IPS-11a (cell line): Measurements from ENCODE around the gene RPS6KC1.
"Not testable (repeated sequence)": the region's sequence is repeated elsewhere in the genome, so short reads cannot be mapped to it uniquely, and the experiment has no call there.

Source experiments
- H3K4me3 ChIP-seq: one replicate; pipeline ENCODE4 v1.5.1; 2013; ENCODE audit warnings: low read depth, low read length, control low read depth

The RPS6KC1 gene

DNA sequence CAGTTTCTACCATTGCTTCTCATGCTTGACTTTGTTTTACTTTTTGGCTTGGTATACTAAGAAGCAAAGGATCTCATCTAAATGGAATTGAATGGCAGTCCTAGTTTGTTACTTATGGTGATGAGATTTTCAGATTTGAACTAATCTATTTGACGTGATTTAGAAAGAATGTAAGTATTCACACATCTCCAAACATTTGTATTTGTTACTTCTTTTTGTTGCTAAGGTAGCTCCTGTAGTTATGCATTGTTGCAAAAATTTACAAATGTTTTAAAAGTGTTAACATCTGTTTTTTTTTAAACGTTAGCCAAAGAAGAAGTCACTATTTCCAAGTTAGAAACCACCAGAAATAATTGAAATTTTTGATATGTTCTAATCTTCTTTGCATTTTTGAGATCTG lies 222.5 kb downstream of the RPS6KC1 start:
- no peak overlapping the region for H3K4me3 ChIP-seq

DNA sequence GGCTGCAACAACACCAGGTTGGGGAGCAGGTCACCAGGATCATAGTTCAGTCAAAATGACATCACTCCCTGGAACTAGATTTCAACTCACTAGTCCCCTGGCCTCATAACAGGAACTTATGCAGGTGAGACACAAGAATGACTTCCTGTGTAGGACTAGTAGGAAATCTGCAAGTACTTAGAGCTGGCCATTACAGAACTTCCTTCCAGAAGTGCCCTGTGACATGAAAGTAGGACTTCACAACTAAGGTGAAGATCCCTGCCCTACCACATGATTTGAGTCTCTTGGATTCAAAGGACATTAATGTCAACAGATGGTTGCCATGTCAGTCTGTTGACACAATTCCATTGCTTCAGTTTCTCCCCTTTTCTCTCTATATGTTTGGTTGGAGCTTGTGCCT lies 223.1 kb downstream of the RPS6KC1 start:
- no peak overlapping the region for H3K4me3 ChIP-seq

DNA sequence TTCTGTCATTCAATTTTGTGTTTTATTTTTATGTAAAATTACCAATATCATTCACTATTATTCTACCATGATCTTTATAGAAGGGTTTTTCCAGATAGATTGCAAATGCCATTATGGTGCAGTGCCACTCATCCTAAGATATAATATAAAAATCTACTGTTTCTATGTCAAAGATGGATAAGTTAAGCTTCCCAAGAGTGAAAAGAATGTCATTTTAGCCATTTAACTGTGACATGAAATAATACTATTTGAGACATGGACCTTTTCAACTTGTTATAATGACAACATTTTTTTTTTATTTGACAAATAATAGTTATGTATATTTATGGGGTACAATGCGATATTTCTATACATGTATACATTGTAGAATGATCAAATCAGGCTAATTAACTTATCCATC lies 224.3 kb downstream of the RPS6KC1 start:
- H3K4me3 ChIP-seq: no peak overlapping the region

DNA sequence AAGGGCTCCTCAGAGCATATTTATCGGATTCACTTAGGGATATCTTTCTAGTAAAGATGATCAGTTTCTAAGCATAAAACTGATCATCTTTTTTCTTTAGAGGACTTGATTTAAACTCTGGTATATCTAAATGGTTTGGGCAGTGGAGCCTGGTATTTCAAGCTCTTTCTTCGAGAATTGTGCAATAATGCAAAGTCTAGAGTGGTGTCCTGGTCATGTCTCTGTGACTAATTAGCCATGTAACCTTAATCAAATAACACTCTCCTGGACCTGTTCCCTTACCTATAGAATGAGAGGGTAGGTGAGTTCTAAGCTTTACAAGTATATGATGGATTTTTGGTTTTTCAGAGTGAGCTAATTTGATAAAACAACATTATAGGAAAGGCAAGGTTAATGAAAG lies 225.2 kb downstream of the RPS6KC1 start:
- H3K4me3 ChIP-seq: no peak overlapping the region

DNA sequence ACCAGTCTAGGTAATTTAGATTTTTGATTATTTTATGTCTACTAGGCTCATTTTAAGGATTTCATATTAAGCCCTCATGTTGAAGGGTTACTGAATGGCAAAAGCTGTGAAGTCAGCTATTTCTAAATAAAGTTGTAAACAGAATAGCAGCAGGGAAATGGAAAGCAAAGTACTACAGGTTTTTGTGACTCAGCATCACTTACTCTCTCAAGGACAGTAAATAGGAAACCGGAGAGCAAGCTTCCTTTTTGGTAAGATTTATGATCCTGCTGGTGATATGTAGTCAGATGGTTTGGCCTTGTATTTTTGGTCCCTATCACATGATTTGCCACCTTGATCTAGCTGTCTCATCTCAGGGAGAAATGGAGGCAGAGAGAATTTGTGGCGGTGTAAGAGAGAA lies 226.0 kb downstream of the RPS6KC1 start:
- no peak overlapping the region for H3K4me3 ChIP-seq

DNA sequence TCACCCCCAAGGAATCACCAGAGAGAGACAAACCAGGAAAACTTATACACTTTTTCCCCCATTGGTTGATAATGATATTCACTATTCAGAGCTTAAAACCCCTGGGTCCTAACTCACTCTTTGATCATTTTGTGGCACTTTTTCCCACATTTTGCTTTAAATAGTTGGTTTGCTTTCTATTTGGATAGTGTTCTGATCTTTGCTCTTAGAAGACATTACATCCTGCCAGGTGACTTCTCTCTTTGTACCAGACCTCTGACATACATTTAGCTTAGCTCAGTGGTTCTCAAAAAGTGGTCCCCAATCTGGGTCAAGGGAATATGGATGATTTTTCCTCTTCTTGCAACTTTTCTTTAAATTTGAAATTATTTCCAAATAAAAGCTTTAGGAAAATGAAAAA lies 228.4 kb downstream of the RPS6KC1 start:
- H3K4me3 ChIP-seq: no peak overlapping the region

DNA sequence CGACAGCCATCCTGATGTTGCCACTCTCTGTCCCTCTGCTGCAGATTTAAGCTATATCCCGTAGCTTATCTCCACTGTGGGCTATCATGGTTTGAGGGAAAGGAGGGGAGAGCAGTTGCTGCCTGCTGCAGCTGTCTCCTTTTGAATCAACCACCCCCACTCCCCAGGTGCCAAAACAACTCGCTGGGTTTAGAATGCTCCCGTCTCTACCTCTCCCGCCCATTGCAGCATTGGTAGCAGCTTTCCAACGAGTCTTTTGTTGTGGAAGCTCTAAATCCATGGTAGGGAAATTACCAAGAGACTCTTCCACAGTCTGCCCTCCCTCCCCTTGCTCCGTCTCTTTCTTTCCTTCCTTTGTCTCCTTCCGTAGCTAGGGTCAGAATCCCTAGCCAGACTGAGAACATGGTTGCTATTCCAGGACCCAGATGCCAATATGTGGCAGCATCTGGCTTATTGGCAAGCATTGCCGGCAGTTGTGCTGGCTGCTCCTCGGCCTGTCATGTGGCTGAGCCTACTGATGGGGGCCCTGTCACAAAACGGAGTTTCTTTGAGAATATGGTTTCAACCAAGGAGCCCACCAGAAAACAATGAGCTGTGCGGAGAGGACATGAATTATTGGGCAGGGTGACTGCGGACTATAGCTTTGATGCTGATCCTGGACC lies 230.7 kb downstream of the RPS6KC1 start:
- H3K4me3 ChIP-seq: no peak overlapping the region

DNA sequence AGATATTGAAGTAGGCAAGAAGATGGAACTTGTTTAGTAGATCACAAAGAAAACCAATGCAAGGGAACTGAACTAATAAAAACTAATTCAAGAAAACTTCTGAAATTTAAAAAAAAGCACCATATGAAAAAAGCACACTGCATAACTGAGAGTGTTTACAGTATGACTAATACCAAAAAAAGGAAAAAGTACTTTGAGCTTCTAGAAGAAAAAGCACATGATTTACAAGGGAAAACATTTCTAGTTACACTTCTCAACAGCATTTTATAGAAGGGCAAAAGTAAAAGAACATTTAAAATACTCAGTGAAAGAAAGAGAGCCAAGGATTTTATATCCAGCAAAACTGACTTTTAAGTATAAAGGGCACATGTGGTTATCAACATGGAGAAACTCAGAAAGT lies 233.6 kb downstream of the RPS6KC1 start:
- H3K4me3 ChIP-seq: no peak overlapping the region

DNA sequence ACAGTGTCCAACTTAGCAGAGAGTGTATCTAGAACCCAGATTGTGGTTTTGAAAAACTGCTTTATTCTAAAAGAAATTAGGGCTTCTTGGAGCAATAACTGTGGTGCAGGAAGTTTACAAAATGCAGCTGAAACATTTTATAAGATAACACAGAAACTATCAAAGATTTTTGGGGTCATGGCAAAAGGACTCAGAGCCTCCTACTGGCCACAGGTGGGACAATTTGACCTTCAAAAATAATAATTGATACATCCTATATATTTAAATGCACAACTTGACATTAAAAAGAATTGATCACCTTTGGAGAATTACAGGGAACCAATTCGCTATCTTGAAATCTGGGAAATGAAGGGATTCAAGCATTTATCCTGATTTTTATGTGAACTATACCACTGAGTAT lies 235.2 kb downstream of the RPS6KC1 start:
- no peak overlapping the region for H3K4me3 ChIP-seq

DNA sequence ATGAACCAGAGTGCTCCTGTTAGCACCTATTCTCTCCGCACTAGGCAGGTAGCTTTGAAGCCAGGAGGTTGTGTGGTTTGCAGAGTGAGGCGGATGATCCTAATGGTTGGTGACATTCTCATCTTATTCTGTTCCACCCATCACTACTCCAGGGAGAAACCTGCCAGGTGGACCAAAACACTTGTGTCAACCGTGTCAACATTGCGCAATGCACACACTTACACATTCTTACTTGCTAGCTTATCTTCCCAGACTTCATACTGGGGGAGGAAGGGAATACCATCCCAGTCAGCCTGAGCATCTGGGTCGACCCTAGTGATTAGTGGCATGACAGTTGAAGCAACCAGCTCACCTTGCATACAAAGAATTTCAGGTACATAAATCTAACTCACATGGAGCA lies 236.9 kb downstream of the RPS6KC1 start:
- H3K4me3 ChIP-seq: no peak overlapping the region

DNA sequence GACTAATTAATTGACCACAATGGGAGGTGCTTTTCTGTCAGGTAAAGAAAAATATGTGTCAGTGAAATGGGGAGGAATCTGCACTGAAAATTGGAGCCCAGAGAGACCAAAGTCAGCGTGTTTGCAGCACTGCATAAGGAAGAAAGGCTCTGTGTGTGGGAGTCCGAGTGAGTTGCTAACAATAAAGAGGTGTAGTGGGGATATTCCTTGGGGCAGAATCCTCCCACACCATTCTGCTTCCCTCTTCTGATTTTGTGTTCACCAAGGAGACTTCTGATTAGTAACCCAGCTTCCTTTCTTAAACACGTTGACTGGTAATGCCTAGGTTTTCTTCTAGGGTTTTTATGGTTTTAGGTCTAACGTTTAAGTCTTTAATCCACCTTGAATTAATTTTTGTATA lies 240.5 kb downstream of the RPS6KC1 start:
- H3K4me3 ChIP-seq: no peak overlapping the region

DNA sequence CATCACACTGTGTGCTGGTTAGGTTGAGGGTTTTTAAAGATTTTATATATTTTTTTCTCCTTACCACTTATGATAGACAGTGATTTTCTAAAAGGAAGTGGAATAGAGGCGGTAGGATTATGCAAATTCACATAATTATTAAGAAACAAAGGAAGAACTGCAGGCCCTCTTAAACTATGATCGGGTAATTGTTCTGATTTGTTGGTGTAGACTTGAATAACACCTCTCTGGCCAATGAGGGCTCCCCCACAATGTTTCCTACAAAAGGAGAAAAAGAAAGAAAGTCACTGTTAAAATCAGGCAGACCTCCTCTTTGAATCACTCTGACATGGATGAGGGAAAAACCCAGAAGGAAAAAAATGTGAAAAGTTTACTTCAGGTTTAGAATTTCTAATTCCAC lies 241.6 kb downstream of the RPS6KC1 start:
- H3K4me3 ChIP-seq: no peak overlapping the region

DNA sequence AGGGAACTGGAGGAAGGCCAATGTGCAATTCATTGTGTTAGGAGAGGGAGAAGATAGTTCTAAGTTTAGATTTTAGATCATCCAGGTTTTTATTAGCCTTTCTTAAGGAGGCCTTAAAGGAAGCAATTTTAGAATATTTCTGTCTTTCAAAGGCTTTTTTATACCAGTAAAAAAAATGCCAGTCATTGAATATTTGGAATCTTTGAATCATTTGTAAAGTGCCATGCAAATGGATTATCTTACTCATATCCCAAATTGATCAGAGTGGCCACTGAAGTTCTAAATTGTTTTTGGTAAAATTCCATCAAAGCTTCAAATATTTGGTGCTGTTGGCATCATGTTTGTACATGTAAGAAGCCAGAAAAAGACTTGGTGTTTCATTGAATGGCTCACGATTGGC lies 244.8 kb downstream of the RPS6KC1 start:
- H3K4me3 ChIP-seq: no peak overlapping the region

DNA sequence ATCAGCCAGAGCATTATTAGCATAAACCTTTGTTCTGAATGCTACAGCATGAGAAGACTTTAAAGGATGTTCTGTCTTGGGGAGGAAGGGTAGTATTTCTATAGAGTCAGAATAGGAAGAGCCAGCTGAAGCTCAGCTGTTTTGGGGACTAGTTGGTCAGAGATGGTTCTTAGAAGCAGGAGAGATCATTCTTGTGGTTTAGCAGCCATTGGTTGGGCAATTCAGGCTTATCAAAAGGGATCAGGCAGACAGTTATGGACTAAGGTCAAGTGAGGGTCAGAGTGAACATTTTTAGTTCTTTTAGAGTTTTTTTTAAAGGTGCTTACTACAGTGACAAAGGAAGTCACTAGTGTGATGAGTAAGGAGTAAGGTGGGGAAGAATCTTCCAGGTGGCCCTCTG lies 245.5 kb downstream of the RPS6KC1 start:
- H3K4me3 ChIP-seq: no peak overlapping the region

DNA sequence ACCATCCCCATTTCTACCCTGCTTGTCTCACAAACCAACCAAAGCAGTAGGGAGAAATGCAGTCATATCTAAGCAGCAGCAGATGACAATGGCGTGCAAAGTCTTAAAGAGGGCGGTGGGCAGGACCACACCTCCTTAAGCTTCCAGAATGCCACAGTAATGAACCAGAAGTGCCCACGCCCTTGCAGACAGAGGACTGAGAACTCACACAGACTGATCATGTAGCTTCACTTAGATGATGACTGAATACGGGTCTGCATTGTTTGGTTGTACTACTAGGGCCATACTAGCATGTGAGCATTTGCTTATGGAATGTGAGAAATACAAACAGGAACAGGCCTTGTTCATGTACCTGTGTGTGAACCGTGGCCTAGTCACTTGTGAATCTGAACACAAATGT lies 246.0 kb downstream of the RPS6KC1 start:
- no peak overlapping the region for H3K4me3 ChIP-seq

DNA sequence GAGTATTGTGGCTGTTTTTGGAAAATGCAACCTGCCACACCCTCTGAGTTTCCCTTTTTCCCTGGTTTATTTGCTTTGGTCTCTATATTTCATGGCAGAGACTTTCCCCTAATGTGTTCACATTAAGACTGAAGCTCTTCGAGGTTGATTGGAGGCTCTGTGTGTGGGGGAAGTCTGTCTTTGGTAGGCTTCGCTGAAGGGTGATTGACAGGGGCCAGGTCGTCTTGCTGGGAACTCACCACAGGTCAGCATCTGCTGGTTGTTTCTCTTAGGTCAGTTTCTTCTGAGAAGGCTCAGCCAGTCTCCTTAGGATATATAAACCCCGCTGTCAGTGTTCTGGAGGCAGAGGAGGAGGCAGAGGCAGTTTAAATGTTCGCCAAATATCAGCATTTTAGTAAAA lies 249.4 kb downstream of the RPS6KC1 start:
- H3K4me3 ChIP-seq: no peak overlapping the region

DNA sequence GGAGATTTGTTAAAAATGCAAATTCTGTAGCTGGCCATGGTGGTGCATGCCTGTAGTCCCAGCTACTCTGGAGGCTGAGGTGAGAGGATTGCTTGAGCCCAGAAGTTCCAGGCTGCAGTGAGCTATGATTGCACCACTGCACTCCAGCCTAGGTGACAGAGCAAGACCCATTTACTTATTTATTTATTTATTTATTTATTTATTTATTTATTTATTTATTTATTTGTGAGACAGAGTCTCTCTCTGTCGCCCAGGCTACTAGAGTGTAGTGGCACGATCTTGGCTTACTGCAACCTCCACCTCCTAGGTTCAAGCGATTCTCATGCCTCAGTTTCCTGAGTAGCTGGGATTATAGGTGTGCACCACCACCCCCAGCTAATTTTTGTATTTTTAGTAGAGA lies 250.5 kb downstream of the RPS6KC1 start:
- H3K4me3 ChIP-seq: not testable (repeated sequence)

DNA sequence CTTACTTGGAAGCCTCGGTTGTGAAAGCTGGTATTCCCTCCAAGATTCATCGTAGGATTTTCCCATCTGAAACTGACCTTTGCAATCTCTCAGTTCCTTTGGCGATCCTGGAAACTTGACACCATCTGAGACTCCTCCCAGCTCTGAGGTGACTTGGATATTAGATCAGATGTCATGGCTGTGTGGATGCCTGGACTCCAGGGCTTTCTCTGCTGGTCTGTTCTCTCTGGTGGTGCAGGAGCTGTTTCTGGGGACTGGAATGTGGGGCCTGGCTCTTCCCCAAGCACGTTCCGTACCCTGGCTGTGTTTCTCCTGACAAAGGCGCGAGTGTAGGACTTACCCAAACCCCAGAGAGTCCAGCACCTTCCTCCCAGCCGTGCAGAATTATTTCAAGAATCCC lies 252.2 kb downstream of the RPS6KC1 start:
- no peak overlapping the region for H3K4me3 ChIP-seq

DNA sequence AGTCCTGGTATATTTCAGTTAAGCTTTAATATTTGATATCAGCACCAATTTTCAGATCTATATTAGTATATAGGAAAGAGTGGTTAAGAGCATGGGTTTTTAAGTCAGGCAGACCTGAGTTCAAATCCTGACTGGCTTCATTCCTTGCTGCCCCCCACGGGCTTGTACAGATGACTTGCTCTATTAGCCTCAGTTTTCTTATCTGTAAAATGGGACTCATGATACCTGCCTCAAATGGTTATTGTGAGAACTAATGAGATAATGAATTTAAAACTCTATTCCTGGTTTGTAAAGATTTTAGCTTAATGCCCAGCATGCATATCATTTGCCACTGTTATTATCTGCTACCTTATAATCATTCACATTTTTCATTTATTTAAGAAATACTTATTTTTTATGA lies 264.5 kb downstream of the RPS6KC1 start:
- no peak overlapping the region for H3K4me3 ChIP-seq

DNA sequence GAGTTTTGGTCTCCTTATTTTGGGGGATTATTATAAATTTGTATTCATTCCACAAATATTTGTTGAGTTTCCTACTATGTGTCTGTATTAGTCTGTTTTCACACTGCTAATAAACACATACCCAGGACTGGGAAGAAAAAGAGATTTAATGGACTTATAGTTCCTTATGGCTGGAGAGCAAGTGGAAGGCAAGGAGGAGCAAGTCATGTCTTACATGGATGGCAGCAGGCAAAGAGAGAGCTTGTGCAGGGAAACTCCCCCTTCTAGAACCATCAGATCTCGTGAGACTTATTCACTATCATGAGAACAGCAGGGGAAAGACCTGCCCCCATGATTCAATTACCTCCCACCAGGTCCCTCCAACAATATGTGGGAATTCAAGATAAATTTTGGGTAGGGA lies 267.4 kb downstream of the RPS6KC1 start:
- H3K4me3 ChIP-seq: not testable (repeated sequence)

DNA sequence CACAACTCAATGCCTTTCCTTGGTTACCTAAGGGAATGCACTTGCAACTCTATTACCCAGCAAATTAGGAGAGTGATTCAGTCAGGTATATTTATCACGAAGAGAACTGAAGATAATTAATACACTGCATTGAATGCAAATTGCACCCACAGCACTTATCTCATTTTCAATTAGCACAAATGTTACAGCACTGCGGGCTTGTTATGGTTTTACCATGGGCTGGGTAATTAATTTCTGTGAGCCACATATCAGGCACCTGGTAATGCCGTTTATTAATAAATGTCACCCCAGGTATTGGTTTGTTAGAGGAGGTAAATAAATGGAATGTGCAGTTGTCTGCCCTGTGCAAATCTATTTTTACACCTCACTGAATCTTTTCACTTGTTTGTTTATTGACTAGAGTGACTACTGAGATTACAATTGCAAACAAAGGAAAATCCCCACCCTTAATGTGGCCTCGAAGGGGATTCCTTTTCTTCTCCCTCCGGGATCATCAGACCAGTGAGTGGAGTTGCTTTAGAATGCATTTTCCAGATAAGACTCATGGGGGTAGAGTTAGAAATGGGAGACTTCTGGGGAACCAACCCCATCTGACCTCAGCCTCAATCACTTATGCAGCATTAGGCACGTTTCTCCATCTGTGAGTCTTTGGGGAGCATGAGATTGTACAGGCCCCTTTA lies 269.3 kb downstream of the RPS6KC1 start:
- H3K4me3 ChIP-seq: no peak overlapping the region
